K562 (cell line): ENCODE results near the gene BTRC. TPM values are rescaled to one million over a fixed set of nuclear protein-coding genes. Genes with fewer than 3 reads are reported as not detected.

ENCODE experiments used
- ATAC-seq: fragments of 200-7000 bp; cut with Tn5 transposase; 3 replicates; pipeline ENCODE4 v1.9.1; 2020; ENCODE audit warnings: moderate library complexity
- BruUV-seq: library from RNA; stranded (reverse); fragments of 400-500 nt; replicated peaks from 2 replicates; lab custom pipeline; 2021; lab: Mats Ljungman, UMichigan
- CTCF ChIA-PET: fragments of 300-600 bp; formaldehyde crosslinking; extraction: SDS; loops from one replicate; lab custom pipeline; 2021; ENCODE audit warnings: low intra/inter-chr PET ratio; lab: Yijun Ruan, JAX
- POLR2A ChIA-PET: fragments of 300-600, 350-650 bp; sonication (Branson Sonifier 250); formaldehyde crosslinking; extraction: SDS; loops from one replicate; lab custom pipeline; 2021; ENCODE audit warnings: antibody characterized with exemption, inconsistent platforms; lab: Yijun Ruan, JAX
- DNase-seq, 4 experiments: peaks; one replicate each; pipeline versions ENCODE4 v3.0.0 to v3.0.0-alpha.2; 2011 to 2018; ENCODE audit warnings: low spot score in 3 of 4, mixed read lengths in 3 of 4; ENCODE audit errors: extremely low read depth in 1 of 4
- FAIRE-seq: peaks from 2 replicates; lab custom pipeline; 2011; peaks lifted over from hg19 to GRCh38; lab: Jason Lieb, UNC
- H2AFZ ChIP-seq: 2 replicates; pipeline ENCODE4 v1.6.0; 2011; ENCODE audit warnings: low read depth, low read length, control low read depth, inconsistent platforms
- H3K27ac ChIP-seq: fragments of 200-600 bp; 3 replicates; pipeline ENCODE4 v1.8.0; 2011; ENCODE audit warnings: low read depth, mild to moderate bottlenecking, control low read depth, inconsistent platforms, low read length, moderate library complexity, mixed read lengths; ENCODE audit errors: extremely low read depth
- H3K27me3 ChIP-seq, 2 experiments: fragments of 300-600 bp in 1 of 2; 2 replicates in 1 of 2; 3 replicates in 1 of 2; pipeline versions ENCODE4 v1.6.0 to v1.8.0; 2011; ENCODE audit warnings: inconsistent platforms in 2 of 2, low read length in 2 of 2, mild to moderate bottlenecking in 1 of 2, mixed read lengths in 1 of 2, moderate library complexity in 1 of 2; ENCODE audit not compliant: control insufficient read depth in 2 of 2, insufficient read depth in 2 of 2
- H3K36me3 ChIP-seq: fragments of 300-600 bp; 3 replicates; pipeline ENCODE4 v1.8.0; 2011; ENCODE audit warnings: mild to moderate bottlenecking, low read length, inconsistent platforms; ENCODE audit not compliant: control insufficient read depth, insufficient read depth
- H3K4me1 ChIP-seq, 2 experiments: fragments of 200-600 bp in 1 of 2; replicated peaks in 1 of 2; 2 replicates in 1 of 2; 3 replicates in 1 of 2; pipeline versions ENCODE4 v1.5.1 to v1.8.0; 2011; ENCODE audit warnings: inconsistent platforms in 2 of 2, low read length in 2 of 2, mild to moderate bottlenecking in 1 of 2, mixed read lengths in 1 of 2, moderate library complexity in 1 of 2; ENCODE audit not compliant: control insufficient read depth in 2 of 2, insufficient read depth in 2 of 2
- H3K4me2 ChIP-seq: 2 replicates; pipeline ENCODE4 v1.6.1; 2011; ENCODE audit warnings: low read length, control low read depth, inconsistent platforms, mixed read lengths; ENCODE audit not compliant: insufficient read depth
- H3K4me3 ChIP-seq: fragments of 200-600 bp; sonication (generic), shearing (Covaris generic); 2 replicates; pipeline ENCODE4 v1.5.1; 2016; ENCODE audit warnings: control low read depth, inconsistent platforms
- H3K79me2 ChIP-seq: fragments of 200-600 bp; 3 replicates; pipeline ENCODE4 v1.8.0; 2011; ENCODE audit warnings: low read length, inconsistent platforms; ENCODE audit not compliant: control insufficient read depth, insufficient read depth
- H3K9ac ChIP-seq, 2 experiments: 2 replicates each; pipeline versions ENCODE4 v1.6.0 to v1.6.1; 2011; ENCODE audit warnings: low read depth in 2 of 2, low read length in 2 of 2, control low read depth in 1 of 2, inconsistent platforms in 1 of 2, mild to moderate bottlenecking in 1 of 2, mixed read lengths in 1 of 2; ENCODE audit not compliant: insufficient read depth in 1 of 2
- H3K9me1 ChIP-seq: one replicate; pipeline ENCODE4 v1.6.0; 2011; ENCODE audit warnings: inconsistent platforms, mild to moderate bottlenecking, low read length, moderate library complexity; ENCODE audit not compliant: control insufficient read depth, insufficient read depth
- H3K9me3 ChIP-seq: replicated peaks from 2 replicates; pipeline ENCODE4 v1.5.1; 2011; ENCODE audit warnings: low read depth, low read length, inconsistent platforms; ENCODE audit not compliant: control insufficient read depth, insufficient read depth
- H4K20me1 ChIP-seq: replicated peaks from 2 replicates; pipeline ENCODE4 v1.6.1; 2011; ENCODE audit warnings: low read length, inconsistent platforms, mixed read lengths; ENCODE audit not compliant: control insufficient read depth, insufficient read depth
- ARID2 ChIP-seq: fragments of 450-650 bp; IDR thresholded peaks from 2 replicates; pipeline ENCODE4 v1.6.1; 2017; ENCODE audit warnings: antibody characterized with exemption, mild to moderate bottlenecking
- CC2D1A ChIP-seq: fragments of 450-650 bp; IDR thresholded peaks from 2 replicates; pipeline ENCODE4 v1.6.1; 2017; ENCODE audit warnings: mild to moderate bottlenecking
- FOXA3 ChIP-seq, 2 experiments: fragments of 450-650 bp in 1 of 2; sonication (generic) in 1 of 2; formaldehyde crosslinking; IDR thresholded peaks in 1 of 2; conservative IDR thresholded peaks in 1 of 2; 2 replicates each; pipeline versions ENCODE4 v1.4.0 to v1.8.0; 2020 to 2022; ENCODE audit warnings: mild to moderate bottlenecking in 2 of 2, missing genetic modification reagents in 1 of 2
- FUS ChIP-seq: fragments of 200-400 bp; formaldehyde crosslinking; optimal IDR thresholded peaks from 2 replicates; pipeline ENCODE3; 2017; ENCODE audit warnings: low read depth, low read length
- HNRNPL ChIP-seq: fragments of 200-400 bp; formaldehyde crosslinking; IDR thresholded peaks from 2 replicates; pipeline ENCODE4 v1.6.1; 2017; ENCODE audit warnings: low read depth, mild to moderate bottlenecking, low read length
- HNRNPLL ChIP-seq: fragments of 200-400 bp; formaldehyde crosslinking; IDR thresholded peaks from 2 replicates; pipeline ENCODE4 v1.6.1; 2017; ENCODE audit warnings: low read length, low read depth, mild to moderate bottlenecking; ENCODE audit not compliant: poor library complexity, severe bottlenecking
- JUND ChIP-seq, 2 experiments: IDR thresholded peaks; 2 replicates in 1 of 2; 3 replicates in 1 of 2; pipeline ENCODE4 v1.6.1; 2011; ENCODE audit warnings: borderline replicate concordance in 2 of 2, low read depth in 2 of 2, low read length in 2 of 2, improper control_type of control experiment in 1 of 2, missing biosample characterization in 1 of 2, missing genetic modification characterization in 1 of 2, missing genetic modification reagents in 1 of 2
- MBD2 ChIP-seq: sonication (generic); IDR thresholded peaks from 2 replicates; pipeline ENCODE4 v1.6.1; 2016; ENCODE audit warnings: low read depth, borderline replicate concordance
- TEAD4 ChIP-seq, 2 experiments: sonication (generic) in 1 of 2; formaldehyde crosslinking in 1 of 2; IDR thresholded peaks; 2 replicates each; pipeline versions ENCODE4 v1.6.1 to v1.8.0; 2012 to 2022; ENCODE audit warnings: borderline replicate concordance in 1 of 2, inconsistent platforms in 1 of 2, low read length in 1 of 2, mild to moderate bottlenecking in 1 of 2, missing genetic modification reagents in 1 of 2
- ZKSCAN8 ChIP-seq: fragments of 200-800 bp; sonication (Bioruptor generic); IDR thresholded peaks from 2 replicates; pipeline ENCODE4 v1.6.1; 2016; ENCODE audit warnings: missing genetic modification characterization, missing compliant biosample characterization
- ZNF133 ChIP-seq: fragments of 250-450 bp; sonication (Bioruptor Pico); IDR thresholded peaks from 2 replicates; pipeline ENCODE4 v1.4.0; 2020; ENCODE audit warnings: mild to moderate bottlenecking
- ZNF586 ChIP-seq: fragments of 450-650 bp; formaldehyde crosslinking; conservative IDR thresholded peaks from 2 replicates; pipeline ENCODE4 v1.4.0; 2020; ENCODE audit warnings: mild to moderate bottlenecking, moderate library complexity
- ZNF699 ChIP-seq: fragments of 250-450 bp; sonication (Bioruptor Pico); IDR thresholded peaks from 2 replicates; pipeline ENCODE4 v1.8.0; 2021; ENCODE audit warnings: mild to moderate bottlenecking, moderate library complexity; ENCODE audit not compliant: insufficient replicate concordance
- ZNF778 ChIP-seq: fragments of 450-650 bp; formaldehyde crosslinking; IDR thresholded peaks from 2 replicates; pipeline ENCODE4 v1.4.0; 2020; ENCODE audit warnings: mild to moderate bottlenecking, moderate library complexity
- WGBS: fragments of 100-300 bp; shearing (Covaris generic); methylation state at CpG from one replicate; pipeline ENCODE4 v1.1.6; 2016; ENCODE audit warnings: low coverage, mixed read lengths; ENCODE audit not compliant: insufficient coverage; ENCODE audit errors: missing lambda C conversion rate; 5-methylcytosine and 5-hydroxymethylcytosine counted together
- in situ Hi-C: fragments of 300-500 bp; cut with MboI; formaldehyde crosslinking; loops from 4 replicates; pipeline ENCODE4 v1.15.0; 2018; ENCODE audit warnings: inconsistent platforms, mixed read lengths
- intact Hi-C: fragments of 100-400 bp; cut with micrococcal nuclease; formaldehyde crosslinking; loops from 2 replicates; pipeline ENCODE4 v1.14.2; 2022
- polyA plus RNA-seq, 8 experiments: library from polyadenylated mRNA; depleted of rRNA in 4 of 8; stranded (reverse) in 5 of 8; unstranded in 3 of 8; fragments of >200 nt; fragmentation: Nextera tagmentation in 2 of 8; fragmentation: Illumina TruSeq in 1 of 8; extraction: Ambion mirVana in 2 of 8; extraction: Trizol in 1 of 8; gene quantifications; 2 replicates each; pipeline versions ENCODE4 v1.2.1 to v1.2.3, GENCODE V29; 2011 to 2014; ENCODE audit warnings: inconsistent platforms in 1 of 8, missing spikeins in 1 of 8
- total RNA-seq, 7 experiments: library from RNA; depleted of rRNA in 6 of 7; stranded (reverse); fragments of >200 nt in 6 of 7; fragmentation: Illumina TruSeq in 2 of 7; extraction: Trizol in 2 of 7; gene quantifications; 2 replicates each; pipeline versions ENCODE4 v1.2.1 to v1.2.3, GENCODE V29; 2011 to 2021; ENCODE audit warnings: low replicate concordance in 1 of 7
- TF ChIP-seq, protein P1 (sequence below): fragments of 250-450 bp; sonication (Bioruptor Pico); IDR thresholded peaks from 2 replicates; pipeline ENCODE4 v1.5.0; 2021
- TF ChIP-seq, protein P2 (sequence below): IDR thresholded peaks from 2 replicates; pipeline ENCODE4 v1.6.1; 2011; ENCODE audit warnings: borderline replicate concordance, low read depth, mild to moderate bottlenecking, moderate library complexity, low read length; ENCODE audit not compliant: insufficient read depth, poor library complexity, severe bottlenecking

The BTRC gene
- total and polyA plus RNA-seq, 9 of the 15 experiments (the other 6 are each of a cell fraction or from before 2014, with no cell fraction given): 1.6 to 15.4 (median 7.0) TPM

DNA sequence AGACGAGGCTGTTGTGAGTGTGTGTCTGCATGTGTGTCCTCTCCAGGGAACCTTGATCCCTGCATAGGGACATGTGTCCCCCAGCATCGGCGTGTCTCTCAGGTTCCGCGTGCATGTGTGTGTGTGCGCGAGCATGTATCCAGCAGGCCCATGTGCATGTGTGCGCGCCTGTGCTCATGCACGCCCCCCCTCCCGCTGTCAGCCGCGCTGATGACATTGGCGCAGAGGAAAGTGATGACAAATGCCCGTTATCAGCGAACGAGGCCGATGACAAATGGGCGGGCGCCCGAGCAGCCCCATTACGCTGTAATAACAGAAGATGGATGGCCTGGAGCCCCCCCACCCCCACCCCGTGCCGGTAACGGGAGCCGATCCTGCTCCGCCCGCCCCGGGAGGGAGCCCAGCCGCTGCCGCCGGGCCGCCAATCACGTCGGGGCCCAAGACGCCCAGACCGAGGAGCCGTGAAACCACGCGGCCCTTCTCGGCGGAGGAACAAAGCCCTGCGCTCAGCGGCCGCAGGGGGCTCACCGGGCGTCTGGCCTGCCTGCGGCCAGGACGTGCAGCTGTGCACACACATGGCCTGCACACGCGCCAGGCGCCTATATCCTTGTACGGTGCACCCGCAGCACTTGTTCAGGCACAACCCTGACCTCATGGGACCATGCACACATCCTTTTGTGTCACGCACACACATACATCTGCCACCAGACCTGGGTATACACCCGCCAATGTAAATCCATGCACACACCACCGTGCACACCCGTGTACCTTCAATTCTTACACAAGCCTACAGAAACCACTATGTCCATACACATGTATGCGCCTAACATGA is 212.6 kb downstream of the BTRC start:
- intact Hi-C loops: loop anchor here (1.0 to 5.0 kb wide), 2 partner anchors 71 to 354 kb away; no protein-coding TSS in a partner anchor
- DNase-seq (peak; percentile 61 to 72 (median 71)), ATAC-seq (peak; percentile 75), FAIRE-seq (peak; percentile 32)
- Histone ChIP-seq H3K4me3 (peak overlapping the region; percentile 21; the same call in 1 of the 2 replicates), H3K4me2 (peak overlapping the region; percentile 66), H3K9me1 (no peaks in the 10 kb centered on the region), H3K9ac (peak overlapping the region in 1 of 2 experiments; percentile 82; a peak in 2 of 4 replicates), H3K79me2 (no peaks in the 10 kb centered on the region), H4K20me1 (no peaks in the 10 kb centered on the region), H3K27ac (no peak overlapping the region), H3K9me3 (no peaks in the 10 kb centered on the region), H3K4me1 (peaks cover 13 to 39% of the 10 kb centered on the region in 2 experiments; a peak in 4 of 5 replicates), H3K36me3 (no peaks in the 10 kb centered on the region), H2AFZ (peak overlapping the region; percentile 86), H3K27me3 (no peaks in the 10 kb centered on the region)
- POLR2A ChIA-PET: interaction anchor here (0.9 kb wide), 1 partner anchor 11 kb away, joined by 4 read pairs; no protein-coding TSS in a partner anchor
- 12% methylated on average over 28 of the region's 59 CpGs for WGBS
- in situ Hi-C loops: loop anchor here (5.0 kb wide), 1 partner anchor 264 kb away; no protein-coding TSS in a partner anchor
- BruUV-seq: no TSS peak
- CTCF ChIA-PET: no interaction called here
- TF ChIP-seq ZNF778 (CRISPR knock-in tag) (no peak), FOXA3 (CRISPR knock-in tag; conservative IDR thresholded peaks at IDR 0.05 in 1 of 2, IDR thresholded peaks at IDR 0.05 in 1 of 2) (peak in 1 of 2 experiments; percentile 47; a peak in 1 of 4 replicates), ZKSCAN8 (CRISPR knock-in tag) (no peak), HNRNPLL (peak; percentile 18), ZNF699 (CRISPR knock-in tag) (no peak), ARID2 (no peak), CC2D1A (no peak), FUS (no peak), JUND (IDR thresholded peaks at IDR 0.05; ENCODE audit: borderline replicate concordance, low read depth, low read length) (peak; percentile 63), JUND (tag; IDR thresholded peaks at IDR 0.05; ENCODE audit: borderline replicate concordance, low read depth, low read length) (peak; percentile 18; the same call in 1 of the 3 replicates), HNRNPL (no peak), TEAD4 (IDR thresholded peaks at IDR 0.05; ENCODE audit: low read length) (no peak), TEAD4 (CRISPR knock-in tag; IDR thresholded peaks at IDR 0.05; ENCODE audit: borderline replicate concordance) (no peak), ZNF133 (no peak), MBD2 (no peak), ZNF586 (CRISPR knock-in tag) (no peak)
- TF ChIP-seq, protein P1, sequence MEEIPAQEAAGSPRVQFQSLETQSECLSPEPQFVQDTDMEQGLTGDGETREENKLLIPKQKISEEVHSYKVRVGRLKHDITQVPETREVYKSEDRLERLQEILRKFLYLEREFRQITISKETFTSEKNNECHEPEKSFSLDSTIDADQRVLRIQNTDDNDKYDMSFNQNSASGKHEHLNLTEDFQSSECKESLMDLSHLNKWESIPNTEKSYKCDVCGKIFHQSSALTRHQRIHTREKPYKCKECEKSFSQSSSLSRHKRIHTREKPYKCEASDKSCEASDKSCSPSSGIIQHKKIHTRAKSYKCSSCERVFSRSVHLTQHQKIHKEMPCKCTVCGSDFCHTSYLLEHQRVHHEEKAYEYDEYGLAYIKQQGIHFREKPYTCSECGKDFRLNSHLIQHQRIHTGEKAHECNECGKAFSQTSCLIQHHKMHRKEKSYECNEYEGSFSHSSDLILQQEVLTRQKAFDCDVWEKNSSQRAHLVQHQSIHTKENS (CRISPR knock-in tag): no peak
- TF ChIP-seq, protein P2, sequence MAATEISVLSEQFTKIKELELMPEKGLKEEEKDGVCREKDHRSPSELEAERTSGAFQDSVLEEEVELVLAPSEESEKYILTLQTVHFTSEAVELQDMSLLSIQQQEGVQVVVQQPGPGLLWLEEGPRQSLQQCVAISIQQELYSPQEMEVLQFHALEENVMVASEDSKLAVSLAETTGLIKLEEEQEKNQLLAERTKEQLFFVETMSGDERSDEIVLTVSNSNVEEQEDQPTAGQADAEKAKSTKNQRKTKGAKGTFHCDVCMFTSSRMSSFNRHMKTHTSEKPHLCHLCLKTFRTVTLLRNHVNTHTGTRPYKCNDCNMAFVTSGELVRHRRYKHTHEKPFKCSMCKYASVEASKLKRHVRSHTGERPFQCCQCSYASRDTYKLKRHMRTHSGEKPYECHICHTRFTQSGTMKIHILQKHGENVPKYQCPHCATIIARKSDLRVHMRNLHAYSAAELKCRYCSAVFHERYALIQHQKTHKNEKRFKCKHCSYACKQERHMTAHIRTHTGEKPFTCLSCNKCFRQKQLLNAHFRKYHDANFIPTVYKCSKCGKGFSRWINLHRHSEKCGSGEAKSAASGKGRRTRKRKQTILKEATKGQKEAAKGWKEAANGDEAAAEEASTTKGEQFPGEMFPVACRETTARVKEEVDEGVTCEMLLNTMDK: peak; percentile 36
